Measurements from ENCODE around the gene PRKN. TPM values are rescaled to one million over a fixed set of nuclear protein-coding genes. Genes with fewer than 3 reads are reported as not detected.

Gene PRKN
- total RNA-seq, 1 donor from 2014 or later, result 2.8 TPM

- Histone ChIP-seq H3F3A (ENCODE audit: low read depth) (no peaks in the 10 kb centered on the region), H3K9me3 (ENCODE audit: low read depth) (no peaks in the 10 kb centered on the region), H3K9ac (no peak overlapping the region), H4K20me1 (ENCODE audit: low read depth) (no peaks in the 10 kb centered on the region), H3K4me2 (no peak overlapping the region), H2AFZ (replicated peaks) (no peak overlapping the region), H3K36me3 (no peaks in the 10 kb centered on the region), H3K27me3 (no peaks in the 10 kb centered on the region), H3K4me3 (no peak overlapping the region), H3K27ac (no peak overlapping the region), H3K4me1 (no peaks in the 10 kb centered on the region), H3K79me2 (ENCODE audit: low read depth) (no peaks in the 10 kb centered on the region)
- TF ChIP-seq EZH2 (IDR thresholded peaks at IDR 0.05) (no peak), CTCF (IDR thresholded peaks at IDR 0.05) (no peak), EZH2phosphoT487 (IDR thresholded peaks at IDR 0.05) (no peak)
- no peaks in the 10 kb centered on the region for H3K36me3 Mint-ChIP-seq
- DNase-seq (ENCODE audit: low spot score), result no peak
- H3K4me3 Mint-ChIP-seq, result no peak overlapping the region
- H3K4me1 Mint-ChIP-seq, result peaks cover 4% of the 10 kb centered on the region
- H3K27me3 Mint-ChIP-seq (ENCODE audit: insufficient read depth, low read depth), result no peaks in the 10 kb centered on the region
- no peaks in the 10 kb centered on the region for H3K9me3 Mint-ChIP-seq
- H3K27ac Mint-ChIP-seq, result no peak overlapping the region
Measured at GRCh38 chr6:162625846-162626540, 101.6 kb downstream of the PRKN start.

- Mint-ChIP-seq H3K27me3 (ENCODE audit: insufficient read depth, low read depth) (no peaks in the 10 kb centered on the region), H3K4me3 (no peak overlapping the region), H3K9me3 (no peaks in the 10 kb centered on the region), H3K36me3 (no peaks in the 10 kb centered on the region), H3K27ac (no peak overlapping the region), H3K4me1 (peaks cover 6% of the 10 kb centered on the region)
- no peak for DNase-seq (ENCODE audit: low spot score)
- H3F3A ChIP-seq (ENCODE audit: low read depth), result no peaks in the 10 kb centered on the region
- no peaks in the 10 kb centered on the region for H3K79me2 ChIP-seq (ENCODE audit: low read depth)
- H2AFZ ChIP-seq (replicated peaks), result no peak overlapping the region
- no peaks in the 10 kb centered on the region for H3K9me3 ChIP-seq (ENCODE audit: low read depth)
- no peaks in the 10 kb centered on the region for H4K20me1 ChIP-seq (ENCODE audit: low read depth)
- H3K27ac ChIP-seq, result no peak overlapping the region
- no peak overlapping the region for H3K4me3 ChIP-seq
- no peak overlapping the region for H3K4me2 ChIP-seq
- no peak overlapping the region for H3K9ac ChIP-seq
- TF ChIP-seq CTCF (IDR thresholded peaks at IDR 0.05) (no peak), EZH2phosphoT487 (IDR thresholded peaks at IDR 0.05) (no peak), EZH2 (IDR thresholded peaks at IDR 0.05) (no peak)
- H3K27me3 ChIP-seq, result no peaks in the 10 kb centered on the region
- H3K4me1 ChIP-seq, result no peaks in the 10 kb centered on the region
- no peaks in the 10 kb centered on the region for H3K36me3 ChIP-seq
Measured at GRCh38 chr6:162622572-162622971, 105.0 kb downstream of the PRKN start.

- Histone ChIP-seq H3K27ac (no peak overlapping the region), H3K36me3 (no peaks in the 10 kb centered on the region), H2AFZ (replicated peaks) (no peak overlapping the region), H3K79me2 (ENCODE audit: low read depth) (no peaks in the 10 kb centered on the region), H3K4me3 (no peak overlapping the region), H4K20me1 (ENCODE audit: low read depth) (no peaks in the 10 kb centered on the region), H3K9me3 (ENCODE audit: low read depth) (no peaks in the 10 kb centered on the region), H3K4me1 (no peaks in the 10 kb centered on the region), H3K27me3 (no peaks in the 10 kb centered on the region), H3F3A (ENCODE audit: low read depth) (no peaks in the 10 kb centered on the region), H3K9ac (no peak overlapping the region), H3K4me2 (no peak overlapping the region)
- Mint-ChIP-seq H3K4me3 (no peak overlapping the region), H3K9me3 (no peaks in the 10 kb centered on the region), H3K27me3 (ENCODE audit: insufficient read depth, low read depth) (no peaks in the 10 kb centered on the region), H3K36me3 (no peaks in the 10 kb centered on the region), H3K4me1 (peaks cover 8% of the 10 kb centered on the region), H3K27ac (no peak overlapping the region)
- TF ChIP-seq EZH2 (IDR thresholded peaks at IDR 0.05), result no peak
- TF ChIP-seq CTCF (IDR thresholded peaks at IDR 0.05), result no peak
- no peak for TF ChIP-seq EZH2phosphoT487 (IDR thresholded peaks at IDR 0.05)
- peak; percentile 33 for DNase-seq (ENCODE audit: low spot score)
Measured at GRCh38 chr6:162621246-162621645, 106.3 kb downstream of the PRKN start.

All from neural progenitor cell (in vitro differentiated cells).